Erythroblast (primary cell): ENCODE results near the gene PCMTD2.

Experiments used
- GATA1 ChIP-seq: IDR thresholded peaks from 2 replicates; pipeline ENCODE4 v1.6.1; 2011; ENCODE audit warnings: low read depth, mild to moderate bottlenecking, control low read depth, low read length, moderate library complexity
- POLR2A ChIP-seq: IDR thresholded peaks from 2 replicates; pipeline ENCODE4 v1.6.1; 2011; ENCODE audit warnings: mild to moderate bottlenecking, low read length

DNA sequence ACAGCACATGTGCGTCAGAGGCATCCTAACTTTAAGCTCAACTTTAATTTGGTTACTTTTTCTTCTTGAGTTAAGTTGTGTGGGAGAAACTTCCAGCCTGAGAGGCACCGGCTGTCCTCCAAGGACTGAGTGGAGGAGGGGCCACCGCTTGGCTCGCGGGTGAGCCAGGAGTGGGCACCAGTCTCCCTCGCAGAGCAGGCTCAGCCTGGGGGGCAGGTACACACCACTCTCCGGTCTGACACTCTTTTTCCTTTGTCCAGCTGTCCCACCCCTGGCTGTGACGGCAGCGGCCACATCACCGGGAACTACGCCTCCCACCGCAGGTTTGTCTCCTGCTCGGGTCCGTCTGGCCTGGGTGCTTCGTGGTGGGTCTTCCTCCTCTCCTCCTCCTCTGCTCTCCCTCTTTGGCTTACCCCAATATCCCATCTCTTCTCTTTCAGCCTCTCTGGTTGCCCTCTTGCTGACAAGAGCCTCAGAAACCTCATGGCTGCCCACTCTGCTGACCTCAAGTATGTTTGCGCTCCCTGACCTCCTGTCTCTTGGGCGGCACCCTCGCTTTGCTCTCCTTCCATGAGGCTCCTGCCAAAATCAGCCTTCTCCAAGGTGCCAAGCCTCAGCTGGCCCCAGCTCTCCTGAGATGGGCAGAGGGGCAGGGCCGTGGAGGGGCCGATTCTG, 32.6 kb upstream of the PCMTD2 start:
- TF ChIP-seq POLR2A: no peak
- no peak for TF ChIP-seq GATA1
